IPS-20b (cell line): ENCODE measurements around the gene SCAF8.
A peak's percentile ranks its signal among the peaks of the same experiment; 100 is the strongest.
"Not testable (repeated sequence)": the region's sequence is repeated elsewhere in the genome, so short reads cannot be mapped to it uniquely, and the experiment has no call there.

Experiments used
- H3K27ac ChIP-seq: one replicate; pipeline ENCODE4 v1.5.1; 2013; ENCODE audit warnings: low read length
- H3K27me3 ChIP-seq: 2 replicates; pipeline ENCODE4 v1.6.1; 2013; ENCODE audit warnings: mild to moderate bottlenecking, low read length, inconsistent platforms; ENCODE audit not compliant: insufficient read depth
- H3K36me3 ChIP-seq: 2 replicates; pipeline ENCODE4 v1.6.1; 2013; ENCODE audit warnings: low read depth, mild to moderate bottlenecking, inconsistent platforms, low read length, moderate library complexity; ENCODE audit not compliant: insufficient read depth
- H3K4me1 ChIP-seq: 2 replicates; pipeline ENCODE4 v1.6.1; 2013; ENCODE audit warnings: mild to moderate bottlenecking, control low read depth, inconsistent platforms, low read length, moderate library complexity; ENCODE audit not compliant: insufficient read depth
- H3K4me3 ChIP-seq: 2 replicates; pipeline ENCODE4 v1.5.1; 2013; ENCODE audit warnings: mild to moderate bottlenecking, low read length, inconsistent platforms
- H3K9ac ChIP-seq: 2 replicates; pipeline ENCODE4 v1.6.1; 2013; ENCODE audit warnings: low read depth, mild to moderate bottlenecking, inconsistent platforms, low read length, moderate library complexity
- H3K9me3 ChIP-seq: 2 replicates; pipeline ENCODE4 v1.6.1; 2013; ENCODE audit warnings: mild to moderate bottlenecking, low read depth, low read length, inconsistent platforms; ENCODE audit not compliant: insufficient read depth

Gene SCAF8

GRCh38 chr6:154715446-154715845, 17.8 kb upstream of the SCAF8 start:
- no peaks in the 10 kb centered on the region for H3K27me3 ChIP-seq
- no peak overlapping the region for H3K4me3 ChIP-seq
- H3K36me3 ChIP-seq, result no peaks in the 10 kb centered on the region
- no peak overlapping the region for H3K9ac ChIP-seq
- no peaks in the 10 kb centered on the region for H3K4me1 ChIP-seq
- H3K27ac ChIP-seq, result no peak overlapping the region
- H3K9me3 ChIP-seq, result no peaks in the 10 kb centered on the region

DNA sequence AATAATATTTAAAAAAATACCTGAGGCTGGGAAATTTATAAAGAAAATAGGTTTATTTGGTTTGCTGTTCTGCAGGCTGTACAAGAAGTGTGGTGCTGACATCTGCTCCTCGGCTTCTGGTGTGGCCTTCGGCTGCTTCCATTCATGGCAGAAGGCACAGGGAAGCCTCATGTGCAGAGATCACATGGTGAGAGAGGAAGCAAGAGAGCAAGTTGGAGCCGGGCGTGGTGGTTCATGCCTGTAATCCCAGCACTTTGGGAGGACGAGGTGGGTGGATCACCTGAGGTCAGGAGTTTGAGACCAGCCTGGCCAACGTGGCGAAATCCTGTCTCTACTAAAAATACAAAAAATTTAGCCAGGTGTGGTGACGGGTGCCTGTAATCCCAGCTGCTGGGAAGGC, 16.9 kb upstream of the SCAF8 start:
- not testable (repeated sequence) for H3K9ac ChIP-seq, H3K9me3 ChIP-seq, H3K4me1 ChIP-seq, H3K36me3 ChIP-seq, H3K27ac ChIP-seq, H3K4me3 ChIP-seq, H3K27me3 ChIP-seq

GRCh38 chr6:154719433-154719832, 13.8 kb upstream of the SCAF8 start:
- Histone ChIP-seq H3K9ac (no peak overlapping the region), H3K27ac (no peak overlapping the region), H3K9me3 (no peaks in the 10 kb centered on the region), H3K4me1 (no peaks in the 10 kb centered on the region), H3K4me3 (no peak overlapping the region), H3K36me3 (no peaks in the 10 kb centered on the region), H3K27me3 (no peaks in the 10 kb centered on the region)

DNA sequence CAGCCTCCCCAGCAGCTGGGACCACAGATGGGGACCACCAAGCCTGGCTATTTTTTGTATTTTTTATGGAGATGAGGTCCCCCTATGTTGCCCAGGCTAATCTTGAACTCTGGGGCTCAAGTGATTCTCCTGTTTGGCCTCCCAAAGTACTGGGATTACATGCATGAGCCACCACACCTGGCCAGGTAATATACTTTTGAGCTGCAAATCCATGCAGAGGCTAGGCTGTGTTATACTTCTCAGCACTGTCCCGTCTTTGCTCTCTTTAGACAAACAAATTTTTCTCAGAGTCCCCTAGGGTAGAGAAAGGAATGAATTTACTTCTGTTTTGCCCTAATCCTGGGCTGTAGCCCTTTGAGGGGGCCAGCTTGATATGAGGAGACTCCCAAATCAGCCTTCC, 13.4 kb upstream of the SCAF8 start:
- no peak overlapping the region for H3K4me3 ChIP-seq
- no peaks in the 10 kb centered on the region for H3K9me3 ChIP-seq
- H3K36me3 ChIP-seq, result no peaks in the 10 kb centered on the region
- no peak overlapping the region for H3K9ac ChIP-seq
- no peaks in the 10 kb centered on the region for H3K4me1 ChIP-seq
- H3K27ac ChIP-seq, result no peak overlapping the region
- no peaks in the 10 kb centered on the region for H3K27me3 ChIP-seq

DNA sequence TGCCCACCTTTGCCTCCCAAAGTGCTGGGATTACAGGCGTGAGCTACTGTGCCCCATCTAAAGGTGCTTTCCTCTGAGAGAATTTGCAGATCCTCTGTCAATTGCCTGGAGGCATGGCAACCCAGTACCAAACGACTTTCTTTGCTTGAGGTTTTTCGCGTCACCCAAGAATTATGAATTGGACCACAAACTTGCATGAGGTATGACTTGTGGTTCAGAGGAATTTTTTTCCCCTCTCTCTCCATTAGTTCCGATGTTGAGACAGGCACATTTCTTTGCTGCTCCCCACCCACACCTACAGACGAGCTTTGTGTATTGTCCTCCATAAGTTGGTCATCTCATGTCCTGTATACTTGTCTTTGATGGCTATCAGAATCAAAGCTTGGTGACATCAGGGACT, 11.8 kb upstream of the SCAF8 start:
- no peaks in the 10 kb centered on the region for H3K4me1 ChIP-seq
- H3K4me3 ChIP-seq, result no peak overlapping the region
- H3K27me3 ChIP-seq, result no peaks in the 10 kb centered on the region
- no peak overlapping the region for H3K27ac ChIP-seq
- H3K9me3 ChIP-seq, result no peaks in the 10 kb centered on the region
- no peak overlapping the region for H3K9ac ChIP-seq
- H3K36me3 ChIP-seq, result no peaks in the 10 kb centered on the region

- Histone ChIP-seq H3K9me3 (no peaks in the 10 kb centered on the region), H3K27ac (no peak overlapping the region), H3K4me1 (peaks cover 3% of the 10 kb centered on the region; the same call in 1 of the 2 replicates), H3K4me3 (no peak overlapping the region), H3K27me3 (no peaks in the 10 kb centered on the region), H3K36me3 (no peaks in the 10 kb centered on the region), H3K9ac (no peak overlapping the region)
Measured at GRCh38 chr6:154726887-154727286, 6.3 kb upstream of the SCAF8 start.

- H3K27ac ChIP-seq, result no peak overlapping the region
- peaks cover 11% of the 10 kb centered on the region; the same call in 1 of the 2 replicates for H3K4me1 ChIP-seq
- H3K9me3 ChIP-seq, result no peaks in the 10 kb centered on the region
- peak overlapping the region; percentile 98; the same call in 1 of the 2 replicates for H3K9ac ChIP-seq
- peaks cover 14% of the 10 kb centered on the region; the same call in 1 of the 2 replicates for H3K36me3 ChIP-seq
- no peak overlapping the region; the same call in 1 of the 2 replicates for H3K4me3 ChIP-seq
- no peaks in the 10 kb centered on the region for H3K27me3 ChIP-seq
Measured at GRCh38 chr6:154731296-154732218, 1.7 kb upstream of the SCAF8 start.

DNA sequence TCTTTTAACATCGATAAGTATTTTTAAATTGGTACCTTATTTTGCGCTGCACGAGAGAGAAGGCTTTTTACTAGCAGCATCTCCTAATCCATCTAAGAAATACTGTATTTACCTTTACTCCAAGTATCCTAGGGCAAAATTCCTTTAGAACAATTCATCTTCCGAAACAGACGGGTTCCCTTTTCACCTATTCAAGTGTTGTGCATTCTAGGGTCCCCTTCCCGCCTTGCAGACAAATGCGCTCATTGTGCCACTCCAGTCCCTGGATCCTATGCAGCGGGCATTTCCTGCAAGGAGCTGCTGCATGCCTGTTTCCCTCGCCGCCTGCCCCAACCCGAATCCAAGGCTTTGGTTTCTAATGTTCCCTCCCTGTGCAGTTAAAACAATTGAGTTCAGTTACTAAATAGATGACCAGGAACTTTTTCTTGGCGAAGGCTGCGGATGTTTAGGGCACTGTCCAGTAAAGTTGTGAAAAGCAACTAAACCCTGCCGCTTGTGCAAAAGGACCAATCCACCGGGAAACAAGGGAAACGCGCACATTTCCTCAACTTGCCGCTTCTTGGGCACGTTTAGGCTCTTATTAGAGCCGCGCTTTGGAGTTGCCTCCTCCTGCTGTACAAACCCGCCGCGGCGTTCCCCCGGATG, 556 bp upstream of the SCAF8 start:
- Histone ChIP-seq H3K9me3 (no peaks in the 10 kb centered on the region), H3K36me3 (peaks cover 24% of the 10 kb centered on the region; the same call in 1 of the 2 replicates), H3K27ac (peak overlapping the region; percentile 88), H3K27me3 (no peaks in the 10 kb centered on the region), H3K9ac (peak overlapping the region; percentile 98), H3K4me3 (peak overlapping the region; percentile 99), H3K4me1 (peaks cover 17% of the 10 kb centered on the region; the same call in 1 of the 2 replicates)

GRCh38 chr6:154733626-154734382, 588 bp downstream of the SCAF8 start:
- H3K4me1 ChIP-seq, result peaks cover 26% of the 10 kb centered on the region; the same call in 1 of the 2 replicates
- H3K9ac ChIP-seq, result peak overlapping the region; percentile 98
- peak overlapping the region; percentile 95 for H3K27ac ChIP-seq
- H3K27me3 ChIP-seq, result no peaks in the 10 kb centered on the region
- H3K9me3 ChIP-seq, result no peaks in the 10 kb centered on the region
- peaks cover 24% of the 10 kb centered on the region; the same call in 1 of the 2 replicates for H3K36me3 ChIP-seq
- peak overlapping the region; percentile 99 for H3K4me3 ChIP-seq

GRCh38 chr6:154736618-154737259, 3.5 kb downstream of the SCAF8 start:
- Histone ChIP-seq H3K4me3 (peak overlapping the region; percentile 29; the same call in 1 of the 2 replicates), H3K4me1 (peaks cover 27% of the 10 kb centered on the region; the same call in 1 of the 2 replicates), H3K36me3 (peaks cover 30% of the 10 kb centered on the region), H3K27me3 (no peaks in the 10 kb centered on the region), H3K27ac (no peak overlapping the region), H3K9ac (no peak overlapping the region), H3K9me3 (no peaks in the 10 kb centered on the region)

GRCh38 chr6:154737424-154737823, 4.2 kb downstream of the SCAF8 start:
- Histone ChIP-seq H3K9me3 (no peaks in the 10 kb centered on the region), H3K27ac (no peak overlapping the region), H3K4me1 (peaks cover 20% of the 10 kb centered on the region; the same call in 1 of the 2 replicates), H3K4me3 (no peak overlapping the region), H3K36me3 (peaks cover 34% of the 10 kb centered on the region), H3K9ac (no peak overlapping the region), H3K27me3 (no peaks in the 10 kb centered on the region)
